ENCODE data around the gene ENTPD8. TPM values are rescaled to one million over a fixed set of nuclear protein-coding genes. Genes with fewer than 3 reads are reported as not detected.

The ENTPD8 gene
- total and polyA plus RNA-seq, 10 of the 15 experiments (the other 5 are each of a cell fraction or from before 2014, with no cell fraction given): not detected

- no peak for TF ChIP-seq BHLHE40 (IDR thresholded peaks at IDR 0.05; ENCODE audit: borderline replicate concordance in 1 of 2, low read depth in 2 of 2, low read length in 1 of 2)
- no peak for TF ChIP-seq CEBPB (IDR thresholded peaks at IDR 0.05; ENCODE audit: borderline replicate concordance in 1 of 2, low read depth in 2 of 2, low read length in 2 of 2)
- no peak for TF ChIP-seq PKNOX1 (IDR thresholded peaks at IDR 0.05)
- no peak for TF ChIP-seq RELB (IDR thresholded peaks at IDR 0.05; ENCODE audit: low read depth)
These were observed 37.9 kb downstream of the ENTPD8 start (continued) for GRCh38 chr9:137403269-137403668.

- no peak overlapping the region for H3K4me2 ChIP-seq (ENCODE audit: control insufficient read depth, insufficient read depth)
- ChIA-PET POLR2A (no interaction called here), RAD21 (ENCODE audit: unreplicated experiment) (no interaction called here), SMC1A (ENCODE audit: uncharacterized antibody, unreplicated experiment) (no interaction called here), CTCF (no interaction called here)
- no peaks in the 10 kb centered on the region for H3K79me2 ChIP-seq (ENCODE audit: control insufficient read depth, insufficient read depth, low read length)
- 83% methylated on average over 11 of the region's 11 CpGs for WGBS (ENCODE audit: insufficient coverage, insufficient replicate concordance, low lambda C conversion rate, missing lambda C conversion rate)
- no peaks in the 10 kb centered on the region for H3K27me3 ChIP-seq (replicated peaks in 1 of 2; ENCODE audit: control insufficient read depth in 2 of 2, insufficient read depth in 2 of 2, low read length in 1 of 2)
- no peaks in the 10 kb centered on the region; a peak in 1 of 4 replicates for H3K36me3 ChIP-seq (ENCODE audit: control insufficient read depth in 2 of 2, insufficient read depth in 2 of 2, low read length in 1 of 2)
- H3K4me1 ChIP-seq (ENCODE audit: control insufficient read depth, insufficient read depth, low read length): peaks cover 5% of the 10 kb centered on the region
- in situ Hi-C loops (cut with MboI) (no loop called here), intact Hi-C loops (cut with micrococcal nuclease; ENCODE audit: unreplicated experiment) (no loop called here)
- DNase-seq (ENCODE audit: low read depth, low spot score) (no peak), FAIRE-seq (no peak), ATAC-seq (no peak)
- H3K4me3 ChIP-seq: no peak overlapping the region
- H4K20me1 ChIP-seq (ENCODE audit: control insufficient read depth, insufficient read depth): no peaks in the 10 kb centered on the region
- BruUV-seq (replicated peaks): no TSS peak
- no peak overlapping the region for H2AFZ ChIP-seq (ENCODE audit: control insufficient read depth, low read depth, low read length)
- H3K9me3 ChIP-seq (replicated peaks; ENCODE audit: control insufficient read depth, insufficient read depth, low read length): peaks cover 20% of the 10 kb centered on the region
- H3K27ac ChIP-seq (ENCODE audit: control insufficient read depth, insufficient read depth): peak overlapping the region; percentile 39; the same call in 1 of the 2 replicates
- no peak overlapping the region for H3K9ac ChIP-seq (ENCODE audit: control insufficient read depth, insufficient read depth, low read length)
- TF ChIP-seq NR2F1 (conservative IDR thresholded peaks at IDR 0.05) (no peak), DPF2 (IDR thresholded peaks at IDR 0.05) (no peak), ZZZ3 (IDR thresholded peaks at IDR 0.05; ENCODE audit: control insufficient read depth, insufficient read length, low read depth) (no peak), NKRF (conservative IDR thresholded peaks at IDR 0.05) (no peak), PBX3 (IDR thresholded peaks at IDR 0.05; ENCODE audit: insufficient replicate concordance, low read depth, low read length) (no peak), MEF2A (IDR thresholded peaks at IDR 0.05; ENCODE audit: insufficient read depth, low read depth, low read length) (no peak), E2F8 (IDR thresholded peaks at IDR 0.05; ENCODE audit: low read depth, partially characterized antibody) (no peak), SMARCA5 (IDR thresholded peaks at IDR 0.05) (no peak)
These were observed 38.4 kb downstream of the ENTPD8 start for GRCh38 chr9:137402746-137403145.
